Jurkat, Clone E6-1 (cell line): ENCODE measurements around the gene TGDS. TPM values are rescaled to one million over a fixed set of nuclear protein-coding genes. Genes with fewer than 3 reads are reported as not detected.
A peak's percentile ranks its signal among the peaks of the same experiment; 100 is the strongest.
"Not testable (repeated sequence)": the region's sequence is repeated elsewhere in the genome, so short reads cannot be mapped to it uniquely, and the experiment has no call there.

ENCODE experiments used
- DNase-seq: peaks from one replicate; pipeline ENCODE4 v3.0.0-alpha.2; 2011; ENCODE audit warnings: low read depth, low spot score
- H3K4me3 ChIP-seq: 2 replicates; pipeline ENCODE4 v1.5.1; 2011; ENCODE audit warnings: mild to moderate bottlenecking, low read length, control low read depth, moderate library complexity
- polyA plus RNA-seq: library from polyadenylated mRNA; unstranded; fragments of >200 nt; gene quantifications from one replicate; pipeline ENCODE4 v1.2.1, GENCODE V29; 2012; ENCODE audit warnings: missing spikeins; ENCODE audit not compliant: insufficient read length, insufficient read depth

Gene TGDS
- polyA plus RNA-seq, result 18.4 TPM

GRCh38 chr13:94595950-94596574 lies at the start of gene TGDS:
Gene TGDS, minus strand, starts transcription at chr13:94596152. Its CDS starts 16 bp downstream, at chr13:94596136.
- peak within 1 kb of the TSS; percentile 99 for H3K4me3 ChIP-seq
- peak; percentile 95 for DNase-seq

- no peak for DNase-seq
- no peak overlapping the region for H3K4me3 ChIP-seq
These were observed 45.5 kb upstream of the TGDS start for GRCh38 chr13:94641409-94641941.

GRCh38 chr13:94640721-94641120 lies 44.8 kb upstream of the TGDS start:
- DNase-seq, result no peak
- H3K4me3 ChIP-seq, result no peak overlapping the region

- not testable (repeated sequence) for H3K4me3 ChIP-seq, DNase-seq
These were observed 41.7 kb upstream of the TGDS start for GRCh38 chr13:94637677-94638076.

GRCh38 chr13:94636942-94637578 lies 41.1 kb upstream of the TGDS start:
- no peak for DNase-seq
- no peak overlapping the region for H3K4me3 ChIP-seq

- not testable (repeated sequence) for DNase-seq, H3K4me3 ChIP-seq
These were observed 40.1 kb upstream of the TGDS start for GRCh38 chr13:94636096-94636495.

GRCh38 chr13:94632226-94632980 lies 36.5 kb upstream of the TGDS start:
- no peak for DNase-seq
- H3K4me3 ChIP-seq, result no peak overlapping the region

GRCh38 chr13:94630858-94631257 lies 34.9 kb upstream of the TGDS start:
- no peak for DNase-seq
- no peak overlapping the region for H3K4me3 ChIP-seq

- no peak overlapping the region for H3K4me3 ChIP-seq
- no peak for DNase-seq
These were observed 27.4 kb upstream of the TGDS start for GRCh38 chr13:94623316-94623715.

- DNase-seq, result no peak
- no peak overlapping the region for H3K4me3 ChIP-seq
These were observed 26.4 kb upstream of the TGDS start for GRCh38 chr13:94622344-94622743.

GRCh38 chr13:94620286-94620896 lies 24.4 kb upstream of the TGDS start:
- no peak overlapping the region for H3K4me3 ChIP-seq
- no peak for DNase-seq

GRCh38 chr13:94617389-94618000 lies 21.5 kb upstream of the TGDS start:
- no peak for DNase-seq
- no peak overlapping the region for H3K4me3 ChIP-seq

- no peak for DNase-seq
- no peak overlapping the region for H3K4me3 ChIP-seq
These were observed 17.1 kb upstream of the TGDS start for GRCh38 chr13:94613051-94613450.

- DNase-seq, result no peak
- no peak overlapping the region for H3K4me3 ChIP-seq
These were observed 16.1 kb upstream of the TGDS start for GRCh38 chr13:94612050-94612449.

- no peak overlapping the region for H3K4me3 ChIP-seq
- no peak for DNase-seq
These were observed 14.5 kb upstream of the TGDS start for GRCh38 chr13:94610475-94610874.

GRCh38 chr13:94609196-94609595 lies 13.2 kb upstream of the TGDS start:
- no peak for DNase-seq
- no peak overlapping the region for H3K4me3 ChIP-seq

- no peak for DNase-seq
- H3K4me3 ChIP-seq, result no peak overlapping the region
These were observed 12.6 kb upstream of the TGDS start for GRCh38 chr13:94608586-94608985.

GRCh38 chr13:94607939-94608338 lies 12.0 kb upstream of the TGDS start:
- no peak overlapping the region for H3K4me3 ChIP-seq
- no peak for DNase-seq

GRCh38 chr13:94607056-94607455 lies 11.1 kb upstream of the TGDS start:
- DNase-seq, result no peak
- no peak overlapping the region for H3K4me3 ChIP-seq
